Caco-2 (cell line): ENCODE data around the gene PRPF18. TPM values are rescaled to one million over a fixed set of nuclear protein-coding genes. Genes with fewer than 3 reads are reported as not detected.

Source experiments
- BruUV-seq: library from RNA; stranded (reverse); fragments of 400-500 nt; replicated peaks from 2 replicates; lab custom pipeline; 2021; lab: Mats Ljungman, UMichigan
- CTCF ChIA-PET: fragments of 300-600 bp; sonication (Branson Sonifier 250); formaldehyde crosslinking; loops from one replicate; lab custom pipeline; 2022; ENCODE audit warnings: antibody characterized with exemption; lab: Charles Lee
- POLR2A ChIA-PET: fragments of 300-600 bp; sonication (Branson Sonifier 250); formaldehyde crosslinking; loops from one replicate; lab custom pipeline; 2022; ENCODE audit warnings: antibody characterized with exemption; lab: Charles Lee
- DNase-seq, 2 experiments: peaks; one replicate each; pipeline versions ENCODE4 v3.0.0 to v3.0.0-alpha.2; 2020 to 2022
- H3K27me3 ChIP-seq: replicated peaks from 2 replicates; pipeline ENCODE4 v1.6.0; 2011; ENCODE audit warnings: low read length; ENCODE audit not compliant: control insufficient read depth, insufficient read depth
- H3K36me3 ChIP-seq: 2 replicates; pipeline ENCODE4 v1.5.1; 2011; ENCODE audit warnings: low read length; ENCODE audit not compliant: control insufficient read depth, insufficient read depth
- H3K4me1 ChIP-seq: fragments of 250-450 bp; sonication (Bioruptor Pico); 2 replicates; pipeline ENCODE4 v1.5.1; 2020; ENCODE audit warnings: mild to moderate bottlenecking
- H3K4me3 ChIP-seq: 2 replicates; pipeline ENCODE4 v1.5.1; 2011; ENCODE audit warnings: low read depth, mild to moderate bottlenecking, control low read depth, low read length
- H3K9me3 ChIP-seq: fragments of 250-450 bp; sonication (Bioruptor Pico); 2 replicates; pipeline ENCODE4 v1.5.1; 2020; ENCODE audit warnings: mild to moderate bottlenecking, moderate library complexity
- H3K27ac Mint-ChIP-seq: one replicate; pipeline ENCODE4 v1.8.0; 2022; ENCODE audit warnings: mixed read lengths; ENCODE audit not compliant: unreplicated experiment
- H3K27me3 Mint-ChIP-seq: one replicate; pipeline ENCODE4 v1.8.0; 2022; ENCODE audit warnings: mixed read lengths; ENCODE audit not compliant: insufficient read depth, unreplicated experiment
- H3K36me3 Mint-ChIP-seq: one replicate; pipeline ENCODE4 v1.8.0; 2022; ENCODE audit warnings: mild to moderate bottlenecking, mixed read lengths; ENCODE audit not compliant: insufficient read depth, unreplicated experiment
- H3K4me1 Mint-ChIP-seq: one replicate; pipeline ENCODE4 v1.8.0; 2022; ENCODE audit warnings: low read depth, mixed read lengths; ENCODE audit not compliant: unreplicated experiment
- H3K4me3 Mint-ChIP-seq: one replicate; pipeline ENCODE4 v1.8.0; 2022; ENCODE audit warnings: mild to moderate bottlenecking, moderate library complexity, mixed read lengths; ENCODE audit not compliant: unreplicated experiment
- H3K9me3 Mint-ChIP-seq: one replicate; pipeline ENCODE4 v1.8.0; 2022; ENCODE audit warnings: mixed read lengths; ENCODE audit not compliant: unreplicated experiment
- CTCF ChIP-seq, 2 experiments: fragments of 200-600 bp in 1 of 2; IDR thresholded peaks; 1 replicate in 1 of 2; 2 replicates in 1 of 2; pipeline versions ENCODE4 v1.5.1 to v1.8.0; 2011 to 2022; ENCODE audit warnings: antibody characterized with exemption in 1 of 2, control low read depth in 1 of 2, inconsistent platforms in 1 of 2, low read depth in 1 of 2, low read length in 1 of 2, mild to moderate bottlenecking in 1 of 2, moderate library complexity in 1 of 2; ENCODE audit not compliant: insufficient read depth in 1 of 2, severe bottlenecking in 1 of 2, unreplicated experiment in 1 of 2
- intact Hi-C: fragments of 100-400 bp; cut with micrococcal nuclease; formaldehyde crosslinking; loops from one replicate; pipeline ENCODE4 v1.10.0; 2022; ENCODE audit not compliant: unreplicated experiment
- total RNA-seq: library from RNA; stranded (reverse); gene quantifications from 2 replicates; pipeline ENCODE4 v1.2.3, GENCODE V29; 2022

Gene PRPF18
- total RNA-seq, 1 experiment from 2014 or later = 31.0 TPM

- H3K4me1 ChIP-seq = no peaks in the 10 kb centered on the region
- H3K4me3 ChIP-seq = no peak overlapping the region
- BruUV-seq = no TSS peak
- no peaks in the 10 kb centered on the region for H3K9me3 ChIP-seq
- Mint-ChIP-seq H3K27ac (no peak overlapping the region), H3K9me3 (no peaks in the 10 kb centered on the region), H3K4me3 (no peak overlapping the region), H3K4me1 (no peaks in the 10 kb centered on the region), H3K36me3 (peaks cover 6% of the 10 kb centered on the region), H3K27me3 (no peaks in the 10 kb centered on the region)
- no peak for DNase-seq
- H3K27me3 ChIP-seq = no peaks in the 10 kb centered on the region
- TF ChIP-seq CTCF (IDR thresholded peaks at IDR 0.05; ENCODE audit: insufficient read depth in 1 of 2, low read depth in 1 of 2, low read length in 1 of 2, severe bottlenecking in 1 of 2, unreplicated experiment in 1 of 2) = no peak
- ChIA-PET POLR2A (no interaction called here), CTCF (no interaction called here)
- intact Hi-C loops = no loop called here
- no peaks in the 10 kb centered on the region for H3K36me3 ChIP-seq
Observed at GRCh38 chr10:13593535-13593934, 6.8 kb downstream of the PRPF18 start.

- Mint-ChIP-seq H3K36me3 (peaks cover 12% of the 10 kb centered on the region), H3K4me1 (no peaks in the 10 kb centered on the region), H3K4me3 (no peak overlapping the region), H3K9me3 (no peaks in the 10 kb centered on the region), H3K27ac (no peak overlapping the region), H3K27me3 (no peaks in the 10 kb centered on the region)
- Histone ChIP-seq H3K4me1 (no peaks in the 10 kb centered on the region), H3K9me3 (no peaks in the 10 kb centered on the region), H3K4me3 (no peak overlapping the region), H3K36me3 (no peaks in the 10 kb centered on the region), H3K27me3 (no peaks in the 10 kb centered on the region)
- ChIA-PET CTCF (no interaction called here), POLR2A (no interaction called here)
- intact Hi-C loops = no loop called here
- no peak for DNase-seq
- BruUV-seq = no TSS peak
- no peak for TF ChIP-seq CTCF (IDR thresholded peaks at IDR 0.05; ENCODE audit: insufficient read depth in 1 of 2, low read depth in 1 of 2, low read length in 1 of 2, severe bottlenecking in 1 of 2, unreplicated experiment in 1 of 2)
Observed at GRCh38 chr10:13594641-13595040, 7.9 kb downstream of the PRPF18 start.

- H3K27ac Mint-ChIP-seq = no peak overlapping the region
- BruUV-seq = no TSS peak
- H3K36me3 Mint-ChIP-seq = peaks cover 12% of the 10 kb centered on the region
- ChIA-PET CTCF (no interaction called here), POLR2A (interaction anchor here (0.5 kb wide), 1 partner anchor 776 kb away, joined by 3 read pairs; no protein-coding TSS in a partner anchor)
- DNase-seq = no peak
- H3K4me3 Mint-ChIP-seq = no peak overlapping the region
- no peaks in the 10 kb centered on the region for H3K4me1 ChIP-seq
- intact Hi-C loops = no loop called here
- no peaks in the 10 kb centered on the region for H3K27me3 Mint-ChIP-seq
- no peaks in the 10 kb centered on the region for H3K4me1 Mint-ChIP-seq
- no peaks in the 10 kb centered on the region for H3K9me3 ChIP-seq
- H3K4me3 ChIP-seq = no peak overlapping the region
- H3K36me3 ChIP-seq = no peaks in the 10 kb centered on the region
- no peak for TF ChIP-seq CTCF (IDR thresholded peaks at IDR 0.05; ENCODE audit: insufficient read depth in 1 of 2, low read depth in 1 of 2, low read length in 1 of 2, severe bottlenecking in 1 of 2, unreplicated experiment in 1 of 2)
- H3K9me3 Mint-ChIP-seq = no peaks in the 10 kb centered on the region
- no peaks in the 10 kb centered on the region for H3K27me3 ChIP-seq
Observed at GRCh38 chr10:13597909-13598308, 11.1 kb downstream of the PRPF18 start.
